OCI-LY7 (cell line): ENCODE results near the gene OLIG3. TPM values are rescaled to one million over a fixed set of nuclear protein-coding genes. Genes with fewer than 3 reads are reported as not detected.

Experiments
- BruUV-seq: library from RNA; stranded (reverse); fragments of 400-500 nt; replicated peaks from 2 replicates; lab custom pipeline; 2021; lab: Mats Ljungman, UMichigan
- CTCF ChIA-PET: fragments of 300-600 bp; sonication (Branson Sonifier 250); formaldehyde crosslinking; loops from one replicate; lab custom pipeline; 2022; ENCODE audit warnings: antibody characterized with exemption; ENCODE audit not compliant: unreplicated experiment; lab: Charles Lee
- POLR2A ChIA-PET: fragments of 300-600 bp; sonication (Branson Sonifier 250); formaldehyde crosslinking; loops from one replicate; lab custom pipeline; 2022; ENCODE audit warnings: antibody characterized with exemption; lab: Charles Lee
- DNase-seq: peaks from one replicate; pipeline ENCODE4 v3.0.0-alpha.2; 2015; ENCODE audit warnings: low spot score
- H2AFZ ChIP-seq: fragments of 200-600 bp; sonication (generic), shearing (Covaris generic); 2 replicates; pipeline ENCODE4 v1.6.1; 2014; ENCODE audit warnings: mild to moderate bottlenecking, antibody characterized with exemption, low read length, moderate library complexity
- H3K27ac ChIP-seq: fragments of 200-600 bp; sonication (generic); 2 replicates; pipeline ENCODE4 v1.5.1; 2014; ENCODE audit warnings: mixed run types, low read depth, mild to moderate bottlenecking, moderate library complexity, low read length, inconsistent platforms; ENCODE audit not compliant: poor library complexity, severe bottlenecking
- H3K36me3 ChIP-seq: fragments of 200-600 bp; sonication (generic); 2 replicates; pipeline ENCODE4 v1.6.1; 2014; ENCODE audit warnings: mild to moderate bottlenecking, antibody characterized with exemption, low read length, moderate library complexity, mixed read lengths; ENCODE audit not compliant: insufficient read depth
- H3K4me1 ChIP-seq: fragments of 200-600 bp; sonication (generic); 2 replicates; pipeline ENCODE4 v1.5.1; 2014; ENCODE audit warnings: mild to moderate bottlenecking, low read length; ENCODE audit not compliant: insufficient read depth, poor library complexity, severe bottlenecking
- H3K4me2 ChIP-seq: fragments of 200-600 bp; sonication (generic); 2 replicates; pipeline ENCODE4 v1.6.1; 2014; ENCODE audit warnings: mild to moderate bottlenecking, low read length
- H3K4me3 ChIP-seq: fragments of 200-600 bp; sonication (generic); 2 replicates; pipeline ENCODE4 v1.5.1; 2014; ENCODE audit warnings: mild to moderate bottlenecking, low read depth, low read length; ENCODE audit not compliant: poor library complexity, severe bottlenecking
- H3K79me2 ChIP-seq: fragments of 200-600 bp; sonication (generic); 2 replicates; pipeline ENCODE4 v1.6.1; 2016; ENCODE audit warnings: low read depth, mild to moderate bottlenecking, low read length, moderate library complexity, mixed read lengths; ENCODE audit not compliant: insufficient read depth
- H3K9me2 ChIP-seq: fragments of 200-600 bp; sonication (generic); 2 replicates; pipeline ENCODE4 v1.6.1; 2016; ENCODE audit warnings: mild to moderate bottlenecking, low read length, mixed read lengths; ENCODE audit not compliant: insufficient read depth
- H3K9me3 ChIP-seq: fragments of 200-600 bp; sonication (generic); 2 replicates; pipeline ENCODE4 v1.6.1; 2014; ENCODE audit warnings: mild to moderate bottlenecking, mixed run types, low read length, mixed read lengths
- H4K20me1 ChIP-seq: fragments of 200-600 bp; sonication (generic); 2 replicates; pipeline ENCODE4 v1.6.1; 2014; ENCODE audit warnings: mild to moderate bottlenecking, antibody characterized with exemption, low read length, moderate library complexity, mixed read lengths; ENCODE audit not compliant: insufficient read depth
- CTCF ChIP-seq: fragments of 200-600 bp; sonication (generic); conservative IDR thresholded peaks from 2 replicates; pipeline ENCODE4 v1.5.1; 2014; ENCODE audit warnings: mild to moderate bottlenecking, antibody characterized with exemption, low read length, moderate library complexity, mixed read lengths
- EZH2phosphoT487 ChIP-seq: fragments of 200-600 bp; sonication (generic); IDR thresholded peaks from 2 replicates; pipeline ENCODE4 v1.6.1; 2018; ENCODE audit warnings: low read depth, borderline replicate concordance, mild to moderate bottlenecking, mixed run types, antibody characterized with exemption, low read length, moderate library complexity, mixed read lengths
- intact Hi-C: fragments of 100-400 bp; cut with micrococcal nuclease; formaldehyde crosslinking; loops from one replicate; pipeline ENCODE4 v1.10.0; 2022; ENCODE audit not compliant: unreplicated experiment
- total RNA-seq, 2 experiments: library from RNA; depleted of rRNA in 1 of 2; stranded (reverse); fragments of >200 nt in 1 of 2; shearing (Covaris generic) in 1 of 2; gene quantifications; 2 replicates each; pipeline ENCODE4 v1.2.3, GENCODE V29; 2014 to 2022

OLIG3 gene
- total RNA-seq, 2 experiments from 2014 or later, result not detected

- no TSS peak for BruUV-seq
- H3K9me3 ChIP-seq, result no peaks in the 10 kb centered on the region
- CTCF ChIA-PET, result no interaction called here
Observed at GRCh38 chr6:137498481-137499190, 4.4 kb upstream of the OLIG3 start.

GRCh38 chr6:137497721-137498463 lies 3.7 kb upstream of the OLIG3 start:
- H3K36me3 ChIP-seq, result no peaks in the 10 kb centered on the region
- H3K4me2 ChIP-seq, result no peak overlapping the region
- DNase-seq, result no peak
- H3K27ac ChIP-seq, result no peak overlapping the region
- no peaks in the 10 kb centered on the region for H4K20me1 ChIP-seq
- no peaks in the 10 kb centered on the region for H3K9me2 ChIP-seq
- POLR2A ChIA-PET, result no interaction called here
- BruUV-seq, result no TSS peak
- intact Hi-C loops, result no loop called here
- no peak overlapping the region for H2AFZ ChIP-seq
- CTCF ChIA-PET, result no interaction called here
- no peaks in the 10 kb centered on the region for H3K9me3 ChIP-seq
- no peak overlapping the region for H3K4me3 ChIP-seq
- no peaks in the 10 kb centered on the region for H3K4me1 ChIP-seq
- H3K79me2 ChIP-seq, result no peaks in the 10 kb centered on the region
- no peak for TF ChIP-seq EZH2phosphoT487
- TF ChIP-seq CTCF, result no peak

More at GRCh38 chr6:137498481-137499190, 4.4 kb upstream of the OLIG3 start:
- Histone ChIP-seq H3K9me2 (no peaks in the 10 kb centered on the region), H3K4me3 (no peak overlapping the region), H2AFZ (no peak overlapping the region), H3K4me2 (no peak overlapping the region), H3K36me3 (no peaks in the 10 kb centered on the region), H3K79me2 (no peaks in the 10 kb centered on the region), H4K20me1 (no peaks in the 10 kb centered on the region), H3K4me1 (no peaks in the 10 kb centered on the region), H3K27ac (no peak overlapping the region)
- POLR2A ChIA-PET, result interaction anchor here (0.7 kb wide), 1 partner anchor 25 kb away, joined by 3 read pairs; no protein-coding TSS in a partner anchor
- TF ChIP-seq EZH2phosphoT487, result no peak
- intact Hi-C loops, result no loop called here
- no peak for DNase-seq

GRCh38 chr6:137496909-137497720 lies 2.9 kb upstream of the OLIG3 start:
- H3K9me3 ChIP-seq, result no peaks in the 10 kb centered on the region
- no peaks in the 10 kb centered on the region for H3K9me2 ChIP-seq
- intact Hi-C loops, result no loop called here
- no peaks in the 10 kb centered on the region for H3K79me2 ChIP-seq
- H3K27ac ChIP-seq, result no peak overlapping the region
- no TSS peak for BruUV-seq
- H3K4me3 ChIP-seq, result no peak overlapping the region
- no peaks in the 10 kb centered on the region for H3K4me1 ChIP-seq
- CTCF ChIA-PET, result no interaction called here
- TF ChIP-seq EZH2phosphoT487 (no peak), CTCF (no peak)
- no peak overlapping the region for H2AFZ ChIP-seq
- DNase-seq, result no peak
- no peaks in the 10 kb centered on the region for H3K36me3 ChIP-seq
- H4K20me1 ChIP-seq, result no peaks in the 10 kb centered on the region
- no peak overlapping the region for H3K4me2 ChIP-seq
- POLR2A ChIA-PET, result interaction anchor here (0.8 kb wide), 1 partner anchor 13 kb away, joined by 3 read pairs; no protein-coding TSS in a partner anchor
